Subcutaneous abdominal adipose tissue (tissue), 5 donors: ENCODE measurements around the gene IGSF3.

Experiments
- H3K27ac ChIP-seq: one replicate; pipeline ENCODE4 v1.7.0; 2013; ENCODE audit warnings: low read depth, mild to moderate bottlenecking, inconsistent platforms, low read length, moderate library complexity
- H3K27me3 ChIP-seq, 5 donors: one replicate each; pipeline ENCODE4 v1.7.0; 2013; ENCODE audit warnings: low read length in 5 of 5, inconsistent platforms in 1 of 5; ENCODE audit not compliant: control insufficient read depth in 5 of 5, insufficient read depth in 4 of 5
- H3K36me3 ChIP-seq, 5 donors: one replicate each; pipeline ENCODE4 v1.7.0; 2013; ENCODE audit warnings: low read length in 5 of 5; ENCODE audit not compliant: control insufficient read depth in 5 of 5, insufficient read depth in 5 of 5
- H3K4me1 ChIP-seq, 5 donors: one replicate each; pipeline ENCODE4 v1.7.0; 2013; ENCODE audit warnings: low read length in 5 of 5, mild to moderate bottlenecking in 3 of 5, moderate library complexity in 1 of 5; ENCODE audit not compliant: control insufficient read depth in 5 of 5, insufficient read depth in 5 of 5
- H3K4me3 ChIP-seq, 5 donors: one replicate each; pipeline ENCODE4 v1.7.0; 2013; ENCODE audit warnings: low read length in 5 of 5, low read depth in 1 of 5
- H3K9ac ChIP-seq, 5 donors: one replicate each; pipeline ENCODE4 v1.7.0; 2013; ENCODE audit warnings: low read length in 5 of 5, mild to moderate bottlenecking in 4 of 5, moderate library complexity in 3 of 5
- H3K9me3 ChIP-seq, 5 donors: one replicate each; pipeline ENCODE4 v1.7.0; 2013; ENCODE audit warnings: low read length in 5 of 5; ENCODE audit not compliant: control insufficient read depth in 5 of 5
- donor health status: healthy.
- donor health status: healthy.
- donor health status: healthy.
- donor health status: healthy.
- donor health status: healthy.

Gene IGSF3

DNA sequence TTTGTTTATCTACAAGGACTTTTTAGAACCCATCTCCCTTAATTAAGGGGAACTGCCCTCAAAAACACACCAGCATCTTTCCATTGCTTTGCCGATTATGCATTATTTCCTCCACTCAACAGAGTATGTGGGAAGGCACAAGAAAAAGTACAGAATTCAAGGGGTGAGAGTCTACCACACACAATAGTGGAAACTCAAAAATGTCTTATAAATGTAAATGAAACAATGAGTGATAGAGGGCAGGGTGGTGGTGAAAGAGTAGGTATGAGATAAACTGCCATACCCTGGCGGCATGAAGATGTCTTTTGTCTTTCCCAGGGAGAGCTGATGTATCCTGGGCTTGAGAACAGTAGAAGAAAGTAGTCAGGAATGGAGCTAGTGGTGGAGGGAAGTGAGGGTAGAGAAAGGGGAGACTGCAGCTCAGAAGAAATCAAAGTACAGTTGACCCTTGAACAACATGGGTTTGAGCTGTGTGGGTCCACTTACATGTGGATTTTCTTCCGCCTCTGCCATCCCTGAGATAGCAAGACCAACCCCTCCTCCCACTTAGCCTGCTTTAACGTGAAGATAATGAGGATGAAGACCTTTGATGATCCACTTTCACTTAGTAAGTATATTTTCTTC lies 121.1 kb downstream of the IGSF3 start:
- Histone ChIP-seq H3K27ac (no peak overlapping the region), H3K36me3 (peaks cover 14 to 21% (median 15%) of the 10 kb centered on the region in 5 donors), H3K4me1 (peaks cover 0 to 4% (median 0%) of the 10 kb centered on the region in 5 donors), H3K4me3 (no peak overlapping the region), H3K27me3 (no peaks in the 10 kb centered on the region), H3K9me3 (no peaks in the 10 kb centered on the region), H3K9ac (no peak overlapping the region)

DNA sequence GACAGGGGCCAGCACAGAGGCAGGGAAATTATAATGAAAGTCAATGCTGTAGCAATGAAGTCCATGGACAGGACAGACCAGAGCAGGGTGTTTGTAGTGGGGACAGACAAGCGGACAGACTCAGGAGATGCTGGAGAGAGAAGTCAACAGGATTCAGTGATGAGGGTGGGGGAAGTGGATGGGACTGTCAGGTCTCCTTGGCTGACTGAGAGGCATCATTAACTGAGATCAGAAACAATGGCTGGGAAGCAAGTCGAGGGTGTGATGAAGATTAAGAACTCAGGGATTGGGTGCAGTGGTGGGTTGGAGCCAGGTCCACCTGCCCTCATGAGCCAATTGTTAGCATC lies 122.2 kb downstream of the IGSF3 start:
- H3K4me1 ChIP-seq, result peaks cover 0 to 10% (median 0%) of the 10 kb centered on the region in 5 donors
- H3K9ac ChIP-seq, result no peak overlapping the region
- no peaks in the 10 kb centered on the region for H3K9me3 ChIP-seq
- H3K4me3 ChIP-seq, result no peak overlapping the region
- no peak overlapping the region for H3K27ac ChIP-seq
- H3K27me3 ChIP-seq, result no peaks in the 10 kb centered on the region
- peaks cover 14 to 23% (median 18%) of the 10 kb centered on the region in 5 donors for H3K36me3 ChIP-seq

DNA sequence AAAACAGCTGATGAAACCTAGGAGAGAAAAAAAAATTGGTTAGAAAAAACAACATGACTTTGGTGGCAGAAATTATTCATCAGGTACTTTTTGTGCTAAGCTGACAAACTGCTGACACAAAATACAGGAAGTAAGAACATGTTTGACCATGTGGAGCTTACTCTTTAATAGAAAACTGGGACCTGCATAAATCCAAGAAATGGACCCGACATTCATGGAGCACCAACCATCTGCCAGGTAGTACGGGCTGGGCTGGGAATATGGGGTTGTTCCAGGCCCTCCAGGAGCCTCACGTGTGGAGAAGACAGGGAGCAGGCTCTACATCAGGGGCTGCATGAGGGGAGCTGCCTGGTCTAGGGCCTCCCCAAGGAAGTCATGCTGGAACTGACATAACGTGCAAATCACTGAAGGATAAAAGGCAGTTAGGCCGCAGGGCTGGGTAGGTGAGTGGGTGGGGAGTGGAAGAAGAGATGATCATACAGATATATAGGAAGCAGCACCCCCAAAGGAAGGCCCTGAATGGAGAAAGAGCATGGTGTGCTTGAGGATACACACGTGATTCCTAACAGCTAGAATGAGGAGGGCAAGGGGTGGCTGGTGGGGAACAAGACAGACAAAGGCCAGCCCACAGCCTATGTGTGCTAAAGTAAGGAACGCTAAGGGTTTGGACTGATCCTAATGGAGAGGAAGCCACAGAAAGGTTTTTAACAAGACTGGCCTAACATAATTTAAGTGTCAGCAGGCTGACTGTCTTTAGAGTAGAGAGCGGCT lies 122.8 kb downstream of the IGSF3 start:
- Histone ChIP-seq H3K36me3 (peaks cover 14 to 24% (median 21%) of the 10 kb centered on the region in 5 donors), H3K9ac (no peak overlapping the region), H3K27me3 (no peaks in the 10 kb centered on the region), H3K27ac (no peak overlapping the region), H3K4me1 (peaks cover 0 to 11% (median 0%) of the 10 kb centered on the region in 5 donors), H3K4me3 (no peak overlapping the region), H3K9me3 (no peaks in the 10 kb centered on the region)

DNA sequence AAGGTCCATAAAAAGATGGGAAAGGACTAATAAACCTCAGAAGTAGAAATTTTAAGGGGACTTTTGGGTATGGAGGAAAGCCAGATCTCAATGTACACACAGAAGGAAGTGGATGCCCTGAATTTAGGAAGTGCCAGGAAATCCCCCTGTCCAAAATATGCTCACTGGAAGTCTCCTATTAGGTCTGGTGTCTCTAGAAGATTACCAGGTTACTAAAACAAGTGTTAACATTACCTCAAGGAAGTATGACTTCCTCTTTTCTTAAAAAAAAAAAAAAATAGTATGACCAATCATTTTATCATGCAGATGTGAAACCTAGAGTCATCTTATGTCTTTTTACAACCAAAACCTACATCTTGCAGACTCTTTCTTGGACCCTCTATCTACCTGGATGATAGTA lies 127.4 kb downstream of the IGSF3 start:
- Histone ChIP-seq H3K36me3 (peaks cover 29 to 56% (median 36%) of the 10 kb centered on the region in 5 donors), H3K27ac (no peak overlapping the region)

DNA sequence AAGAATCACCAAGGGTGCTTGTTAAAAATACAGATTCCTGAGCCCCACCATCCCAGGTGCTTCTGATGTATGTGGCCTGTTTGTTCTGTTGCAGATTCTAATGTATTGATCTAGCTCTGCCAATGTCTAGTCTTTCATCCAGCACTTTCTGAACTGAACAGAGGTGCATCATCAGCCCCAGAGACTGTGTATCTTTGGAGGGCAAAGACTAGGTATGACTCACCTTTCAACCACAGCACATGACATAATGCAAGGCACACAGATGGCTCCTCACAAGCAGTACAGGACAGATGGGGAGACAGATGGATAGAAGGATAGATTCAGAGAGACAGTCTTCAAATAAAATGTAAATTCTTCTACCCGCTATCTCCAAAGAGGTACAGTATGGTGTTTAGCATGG lies 129.0 kb downstream of the IGSF3 start:
- no peaks in the 10 kb centered on the region for H3K9me3 ChIP-seq
- peaks cover 0 to 7% (median 0%) of the 10 kb centered on the region in 5 donors for H3K4me1 ChIP-seq
- H3K4me3 ChIP-seq, result no peak overlapping the region
- peaks cover 30 to 66% (median 43%) of the 10 kb centered on the region in 5 donors for H3K36me3 ChIP-seq
- H3K9ac ChIP-seq, result no peak overlapping the region
- H3K27ac ChIP-seq, result no peak overlapping the region
- no peaks in the 10 kb centered on the region for H3K27me3 ChIP-seq

More for the DNA sequence above, 127.4 kb downstream of the IGSF3 start:
- Histone ChIP-seq H3K9me3 (no peaks in the 10 kb centered on the region), H3K27me3 (no peaks in the 10 kb centered on the region), H3K4me1 (peaks cover 0 to 11% (median 0%) of the 10 kb centered on the region in 5 donors), H3K4me3 (no peak overlapping the region), H3K9ac (no peak overlapping the region)

DNA sequence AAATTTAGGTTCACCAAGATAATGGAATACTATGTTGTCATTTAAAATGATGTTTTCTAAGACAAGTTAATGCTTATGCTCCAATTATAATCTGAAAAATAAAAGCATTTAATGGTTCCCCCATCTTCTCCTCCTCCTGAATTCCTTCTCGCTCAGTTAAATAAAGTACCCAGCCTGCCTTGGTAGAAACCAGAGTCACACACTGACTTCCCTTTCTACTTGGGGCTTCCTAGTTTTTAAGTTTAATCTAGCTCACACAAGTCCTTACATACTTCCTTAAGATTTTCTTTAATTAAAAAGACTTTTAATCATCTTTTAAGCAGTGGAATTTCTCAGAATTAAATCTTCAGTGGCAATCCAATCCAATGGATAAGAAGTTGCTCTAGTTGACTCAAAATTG lies 129.6 kb downstream of the IGSF3 start:
- Histone ChIP-seq H3K27ac (no peak overlapping the region), H3K9me3 (no peaks in the 10 kb centered on the region), H3K4me3 (no peak overlapping the region), H3K36me3 (peaks cover 33 to 64% (median 42%) of the 10 kb centered on the region in 5 donors), H3K27me3 (no peaks in the 10 kb centered on the region), H3K4me1 (peaks cover 0 to 7% (median 0%) of the 10 kb centered on the region in 5 donors), H3K9ac (no peak overlapping the region)

DNA sequence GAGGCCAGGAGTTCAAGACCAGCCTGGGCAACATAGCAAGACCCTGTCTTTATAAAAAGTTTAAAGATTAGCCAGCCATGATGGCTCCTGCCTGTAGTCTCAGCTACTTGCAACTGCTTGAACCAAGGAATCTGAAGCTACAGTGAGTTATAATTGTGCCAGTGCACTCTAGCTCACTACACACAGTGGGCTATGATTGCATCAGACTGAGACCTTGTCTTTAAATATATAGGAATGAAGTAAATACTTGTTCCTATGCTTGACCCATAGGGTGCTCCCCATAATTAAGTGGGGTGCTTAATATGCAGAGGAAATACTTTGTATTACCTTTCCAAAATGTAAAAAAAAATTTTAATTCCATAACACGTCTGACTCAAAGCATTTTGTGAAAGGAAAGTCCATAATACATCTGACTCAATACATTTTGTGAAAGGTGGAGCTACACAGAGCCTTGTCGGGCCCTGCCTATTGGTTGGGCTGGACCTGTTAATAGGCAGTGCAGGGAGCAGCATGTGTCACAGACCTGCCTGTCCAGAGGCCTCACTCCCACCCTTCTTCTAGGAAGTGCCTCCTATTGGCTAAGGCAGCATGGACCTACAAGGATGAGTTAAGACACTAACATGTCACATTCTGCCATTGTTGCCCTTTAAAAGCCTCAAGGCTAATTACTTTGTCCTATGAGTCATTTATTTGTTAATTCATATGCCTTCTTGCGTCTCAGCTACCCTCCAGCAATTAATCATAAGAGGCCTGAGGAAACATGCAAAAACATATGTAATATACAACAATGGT lies 130.3 kb downstream of the IGSF3 start:
- Histone ChIP-seq H3K9me3 (no peaks in the 10 kb centered on the region), H3K4me1 (peaks cover 0 to 7% (median 0%) of the 10 kb centered on the region in 5 donors), H3K4me3 (no peak overlapping the region), H3K27me3 (no peaks in the 10 kb centered on the region), H3K36me3 (peaks cover 31 to 57% (median 36%) of the 10 kb centered on the region in 5 donors), H3K27ac (no peak overlapping the region), H3K9ac (no peak overlapping the region)

DNA sequence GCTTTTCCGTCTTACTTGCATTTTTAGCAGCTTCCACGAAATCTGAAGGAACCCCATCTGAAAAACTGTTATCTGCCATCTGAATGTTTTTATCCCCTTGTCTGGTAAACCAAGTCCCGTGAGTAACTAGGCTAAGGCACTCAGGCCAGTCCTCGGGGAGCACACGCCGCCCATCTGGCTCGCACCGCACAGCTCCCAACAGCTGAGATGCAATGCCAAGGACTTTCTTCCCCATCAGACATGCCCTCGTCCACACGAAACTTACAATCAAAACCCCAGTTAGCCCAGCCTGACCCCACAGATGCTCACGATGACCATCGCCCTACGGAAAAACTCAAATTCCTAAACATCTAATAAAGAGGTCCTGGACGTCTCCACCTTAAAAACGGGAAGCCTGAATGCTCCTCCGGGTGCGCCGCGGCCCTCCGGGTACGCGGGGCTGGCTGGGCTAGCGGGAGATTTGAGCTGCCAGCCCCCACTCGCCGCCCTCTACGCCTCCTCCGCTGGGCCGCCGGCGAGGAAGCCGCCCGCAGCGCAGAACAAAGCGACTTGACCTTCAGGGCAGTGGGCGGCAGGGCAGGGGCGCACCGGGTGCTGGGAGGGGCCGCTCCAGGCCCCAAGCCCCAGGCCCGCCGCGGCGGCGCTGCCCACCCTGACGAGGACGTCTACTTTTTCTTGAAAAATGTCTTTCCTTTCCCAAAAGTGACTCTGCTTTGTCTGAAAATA lies 133.4 kb downstream of the IGSF3 start:
- H3K9ac ChIP-seq, result no peak overlapping the region
- no peaks in the 10 kb centered on the region for H3K9me3 ChIP-seq
- no peak overlapping the region for H3K27ac ChIP-seq
- peaks cover 17 to 44% (median 36%) of the 10 kb centered on the region in 5 donors for H3K36me3 ChIP-seq
- no peak overlapping the region for H3K4me3 ChIP-seq
- H3K27me3 ChIP-seq, result no peaks in the 10 kb centered on the region
- no peaks in the 10 kb centered on the region for H3K4me1 ChIP-seq

DNA sequence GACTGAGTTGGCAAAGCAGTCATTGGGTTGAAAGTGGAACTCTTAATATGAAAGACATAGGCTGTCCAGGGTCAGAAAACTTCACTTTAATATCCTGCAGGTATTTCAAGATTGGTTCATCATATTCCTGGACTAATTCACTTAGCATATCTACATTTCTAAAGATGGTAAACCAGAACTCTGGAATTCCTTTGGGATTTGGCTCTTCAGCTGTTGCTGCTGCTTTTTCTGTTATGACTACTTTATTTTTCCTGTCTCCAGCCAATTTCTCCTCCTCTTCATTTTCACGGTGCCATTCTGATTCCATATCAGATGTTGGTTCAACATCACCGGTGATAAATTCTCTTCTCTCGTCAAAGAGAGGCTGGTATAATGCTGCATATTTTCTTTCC lies 134.1 kb downstream of the IGSF3 start:
- H3K9ac ChIP-seq, result no peak overlapping the region
- H3K27me3 ChIP-seq, result no peaks in the 10 kb centered on the region
- peaks cover 13 to 37% (median 28%) of the 10 kb centered on the region in 5 donors for H3K36me3 ChIP-seq
- no peaks in the 10 kb centered on the region for H3K4me1 ChIP-seq
- no peak overlapping the region for H3K27ac ChIP-seq
- H3K4me3 ChIP-seq, result no peak overlapping the region
- no peaks in the 10 kb centered on the region for H3K9me3 ChIP-seq
